HepG2 (cell line): Measurements from ENCODE around the gene ARHGAP26.

Source experiments
- CEBPB ChIP-seq: IDR thresholded peaks from 2 replicates; pipeline ENCODE4 v1.6.1; 2011; ENCODE audit warnings: low read depth, low read length, improper control_type of control experiment, borderline replicate concordance
- CEBPG ChIP-seq: IDR thresholded peaks from 2 replicates; pipeline ENCODE4 v1.6.1; 2016
- CHD2 ChIP-seq: IDR thresholded peaks from 2 replicates; pipeline ENCODE4 v1.6.1; 2011; ENCODE audit warnings: low read depth, low read length, improper control_type of control experiment
- EZH2 ChIP-seq: conservative IDR thresholded peaks from 2 replicates; pipeline ENCODE4 v1.6.1; 2012; ENCODE audit warnings: mild to moderate bottlenecking, low read depth, low read length, moderate library complexity
- FOXK1 ChIP-seq: sonication (generic); formaldehyde crosslinking; IDR thresholded peaks from 2 replicates; pipeline ENCODE4 v1.4.0; 2020; ENCODE audit warnings: low read depth, missing genetic modification reagents, borderline replicate concordance
- GTF2F1 ChIP-seq: fragments of 150-350 bp; IDR thresholded peaks from 2 replicates; pipeline ENCODE4 v1.6.1; 2014; ENCODE audit warnings: low read length
- POLR2AphosphoS5 ChIP-seq: IDR thresholded peaks from 2 replicates; pipeline ENCODE4 v1.6.1; 2012; ENCODE audit warnings: low read depth, low read length
- RELA ChIP-seq: sonication (generic); formaldehyde crosslinking; IDR thresholded peaks from 2 replicates; pipeline ENCODE4 v1.4.0; 2020; ENCODE audit warnings: missing genetic modification reagents
- SP1 ChIP-seq, 2 experiments: fragments of 450-650 bp in 1 of 2; sonication (generic) in 1 of 2; formaldehyde crosslinking in 1 of 2; IDR thresholded peaks; 2 replicates each; pipeline versions ENCODE4 v1.4.0 to v1.6.1; 2016 to 2020; ENCODE audit warnings: missing genetic modification reagents in 1 of 2
- ZNF3 ChIP-seq: IDR thresholded peaks from 2 replicates; pipeline ENCODE4 v1.7.0; 2017; ENCODE audit warnings: inconsistent platforms
- ZNF431 ChIP-seq: sonication (generic); formaldehyde crosslinking; IDR thresholded peaks from 2 replicates; pipeline ENCODE4 v1.9.0; 2022; ENCODE audit warnings: missing genetic modification reagents, low read depth, mild to moderate bottlenecking, borderline replicate concordance
- TF ChIP-seq, protein P1 (sequence below), 2 experiments: IDR thresholded peaks; 2 replicates each; pipeline ENCODE4 v1.6.1; 2011 to 2012; ENCODE audit warnings: low read length in 2 of 2, borderline replicate concordance in 1 of 2, low read depth in 1 of 2, mild to moderate bottlenecking in 1 of 2, moderate library complexity in 1 of 2
- TF ChIP-seq, protein P2 (sequence below): sonication (generic); formaldehyde crosslinking; IDR thresholded peaks from 2 replicates; pipeline ENCODE4 v1.8.1; 2023; ENCODE audit warnings: mild to moderate bottlenecking, missing genetic modification reagents, borderline replicate concordance
- TF ChIP-seq, protein P3 (sequence below): sonication (generic); formaldehyde crosslinking; IDR thresholded peaks from 2 replicates; pipeline ENCODE4 v1.4.0; 2020; ENCODE audit warnings: missing genetic modification reagents, mild to moderate bottlenecking, borderline replicate concordance

DNA sequence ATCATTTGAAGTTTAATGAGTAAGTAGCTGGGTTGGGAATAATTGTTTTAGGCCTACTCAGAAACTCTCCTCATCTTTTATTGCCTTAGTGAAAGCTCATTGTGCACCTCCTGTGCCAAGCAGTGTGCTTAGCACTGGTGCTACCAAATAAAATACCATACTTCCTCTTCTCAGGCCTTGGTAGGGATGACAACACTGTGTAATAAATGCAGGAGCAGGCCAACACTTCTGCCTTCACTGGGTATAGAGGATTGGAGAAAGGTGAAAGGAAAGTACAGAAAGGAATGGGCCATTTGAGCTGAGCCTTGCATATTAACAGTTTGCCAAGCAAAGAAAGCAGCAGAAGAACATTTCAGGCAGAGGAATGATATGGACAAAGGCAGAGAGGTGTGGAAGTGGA is 347.6 kb downstream of the ARHGAP26 start:
- TF ChIP-seq ZNF431 (CRISPR knock-in tag) (no peak), POLR2AphosphoS5 (no peak), CEBPB (no peak), CEBPG (CRISPR knock-in tag) (no peak), ZNF3 (CRISPR knock-in tag) (no peak), SP1 (IDR thresholded peaks at IDR 0.05) (no peak), SP1 (CRISPR knock-in tag; IDR thresholded peaks at IDR 0.05) (no peak), EZH2 (no peak), RELA (no peak), CHD2 (no peak), GTF2F1 (no peak), FOXK1 (CRISPR knock-in tag) (no peak)
- TF ChIP-seq, protein P1, sequence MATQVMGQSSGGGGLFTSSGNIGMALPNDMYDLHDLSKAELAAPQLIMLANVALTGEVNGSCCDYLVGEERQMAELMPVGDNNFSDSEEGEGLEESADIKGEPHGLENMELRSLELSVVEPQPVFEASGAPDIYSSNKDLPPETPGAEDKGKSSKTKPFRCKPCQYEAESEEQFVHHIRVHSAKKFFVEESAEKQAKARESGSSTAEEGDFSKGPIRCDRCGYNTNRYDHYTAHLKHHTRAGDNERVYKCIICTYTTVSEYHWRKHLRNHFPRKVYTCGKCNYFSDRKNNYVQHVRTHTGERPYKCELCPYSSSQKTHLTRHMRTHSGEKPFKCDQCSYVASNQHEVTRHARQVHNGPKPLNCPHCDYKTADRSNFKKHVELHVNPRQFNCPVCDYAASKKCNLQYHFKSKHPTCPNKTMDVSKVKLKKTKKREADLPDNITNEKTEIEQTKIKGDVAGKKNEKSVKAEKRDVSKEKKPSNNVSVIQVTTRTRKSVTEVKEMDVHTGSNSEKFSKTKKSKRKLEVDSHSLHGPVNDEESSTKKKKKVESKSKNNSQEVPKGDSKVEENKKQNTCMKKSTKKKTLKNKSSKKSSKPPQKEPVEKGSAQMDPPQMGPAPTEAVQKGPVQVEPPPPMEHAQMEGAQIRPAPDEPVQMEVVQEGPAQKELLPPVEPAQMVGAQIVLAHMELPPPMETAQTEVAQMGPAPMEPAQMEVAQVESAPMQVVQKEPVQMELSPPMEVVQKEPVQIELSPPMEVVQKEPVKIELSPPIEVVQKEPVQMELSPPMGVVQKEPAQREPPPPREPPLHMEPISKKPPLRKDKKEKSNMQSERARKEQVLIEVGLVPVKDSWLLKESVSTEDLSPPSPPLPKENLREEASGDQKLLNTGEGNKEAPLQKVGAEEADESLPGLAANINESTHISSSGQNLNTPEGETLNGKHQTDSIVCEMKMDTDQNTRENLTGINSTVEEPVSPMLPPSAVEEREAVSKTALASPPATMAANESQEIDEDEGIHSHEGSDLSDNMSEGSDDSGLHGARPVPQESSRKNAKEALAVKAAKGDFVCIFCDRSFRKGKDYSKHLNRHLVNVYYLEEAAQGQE (IDR thresholded peaks at IDR 0.05; ENCODE audit: borderline replicate concordance in 1 of 2, low read depth in 1 of 2, low read length in 2 of 2): no peak
- TF ChIP-seq, protein P2, sequence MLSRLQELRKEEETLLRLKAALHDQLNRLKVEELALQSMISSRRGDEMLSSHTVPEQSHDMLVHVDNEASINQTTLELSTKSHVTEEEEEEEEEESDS (CRISPR knock-in tag): no peak
- TF ChIP-seq, protein P3, sequence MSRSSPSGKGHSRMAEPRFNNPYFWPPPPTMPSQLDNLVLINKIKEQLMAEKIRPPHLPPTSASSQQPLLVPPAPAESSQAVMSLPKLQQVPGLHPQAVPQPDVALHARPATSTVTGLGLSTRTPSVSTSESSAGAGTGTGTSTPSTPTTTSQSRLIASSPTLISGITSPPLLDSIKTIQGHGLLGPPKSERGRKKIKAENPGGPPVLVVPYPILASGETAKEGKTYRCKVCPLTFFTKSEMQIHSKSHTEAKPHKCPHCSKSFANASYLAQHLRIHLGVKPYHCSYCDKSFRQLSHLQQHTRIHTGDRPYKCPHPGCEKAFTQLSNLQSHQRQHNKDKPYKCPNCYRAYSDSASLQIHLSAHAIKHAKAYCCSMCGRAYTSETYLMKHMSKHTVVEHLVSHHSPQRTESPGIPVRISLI (CRISPR knock-in tag): no peak
